HepG2 (cell line): Measurements from ENCODE around the gene SLA2. TPM values are rescaled to one million over a fixed set of nuclear protein-coding genes. Genes with fewer than 3 reads are reported as not detected.

Experiments
- DMAP1 ChIP-seq: IDR thresholded peaks from 2 replicates; pipeline ENCODE4 v1.6.1; 2016
- FOXP4 ChIP-seq: sonication (generic); formaldehyde crosslinking; IDR thresholded peaks from 2 replicates; pipeline ENCODE4 v1.4.0; 2020; ENCODE audit warnings: missing genetic modification reagents
- GABPA ChIP-seq, 2 experiments: IDR thresholded peaks; 2 replicates each; pipeline ENCODE4 v1.6.1; 2011 to 2016; ENCODE audit warnings: low read depth in 2 of 2, low read length in 1 of 2, missing biosample characterization in 1 of 2, missing genetic modification characterization in 1 of 2
- HMGXB3 ChIP-seq: sonication (generic); formaldehyde crosslinking; IDR thresholded peaks from 2 replicates; pipeline ENCODE4 v1.4.0; 2020; ENCODE audit warnings: missing genetic modification reagents, borderline replicate concordance
- IRF1 ChIP-seq: sonication (generic); formaldehyde crosslinking; IDR thresholded peaks from 2 replicates; pipeline ENCODE4 v1.4.0; 2020; ENCODE audit warnings: low read depth, mild to moderate bottlenecking, missing genetic modification reagents
- MTF2 ChIP-seq: sonication (generic); formaldehyde crosslinking; IDR thresholded peaks from 2 replicates; pipeline ENCODE4 v1.5.0; 2020; ENCODE audit warnings: missing genetic modification reagents, borderline replicate concordance
- MYC ChIP-seq: sonication (generic); formaldehyde crosslinking; IDR thresholded peaks from 2 replicates; pipeline ENCODE4 v1.9.0; 2021; ENCODE audit warnings: missing genetic modification reagents, borderline replicate concordance
- POLR2G ChIP-seq: fragments of 200-400 bp; formaldehyde crosslinking; IDR thresholded peaks from 2 replicates; pipeline ENCODE4 v1.6.1; 2018; ENCODE audit warnings: mild to moderate bottlenecking, low read depth, low read length, moderate library complexity
- SALL2 ChIP-seq: sonication (generic); formaldehyde crosslinking; IDR thresholded peaks from 2 replicates; pipeline ENCODE4 v1.8.1; 2023; ENCODE audit warnings: mild to moderate bottlenecking, missing genetic modification reagents, inconsistent platforms
- SKI ChIP-seq: fragments of 450-650 bp; IDR thresholded peaks from one replicate; pipeline ENCODE4 v1.6.1; 2018; ENCODE audit warnings: mild to moderate bottlenecking; ENCODE audit not compliant: partially characterized antibody
- STAG1 ChIP-seq: sonication (generic); formaldehyde crosslinking; IDR thresholded peaks from 2 replicates; pipeline ENCODE4 v1.4.0; 2020; ENCODE audit warnings: missing genetic modification reagents
- TSC22D2 ChIP-seq: sonication (generic); formaldehyde crosslinking; IDR thresholded peaks from 2 replicates; pipeline ENCODE4 v1.5.1; 2020; ENCODE audit warnings: missing genetic modification reagents, mild to moderate bottlenecking, borderline replicate concordance
- XRCC5 ChIP-seq: fragments of 200-400 bp; formaldehyde crosslinking; optimal IDR thresholded peaks from 2 replicates; pipeline ENCODE3; 2017; ENCODE audit warnings: mild to moderate bottlenecking, low read length
- ZIK1 ChIP-seq: sonication (generic); formaldehyde crosslinking; IDR thresholded peaks from 2 replicates; pipeline ENCODE4 v1.5.0; 2020; ENCODE audit warnings: mild to moderate bottlenecking, low read depth, missing genetic modification reagents, borderline replicate concordance
- ZMYM3 ChIP-seq: sonication (generic); formaldehyde crosslinking; IDR thresholded peaks from 2 replicates; pipeline ENCODE4 v1.5.1; 2020; ENCODE audit warnings: mild to moderate bottlenecking, missing genetic modification reagents
- ZNF180 ChIP-seq: sonication (generic); formaldehyde crosslinking; IDR thresholded peaks from 2 replicates; pipeline ENCODE4 v1.4.0; 2020; ENCODE audit warnings: low read depth, missing genetic modification reagents, borderline replicate concordance
- ZNF562 ChIP-seq: sonication (generic); formaldehyde crosslinking; IDR thresholded peaks from 2 replicates; pipeline ENCODE4 v1.8.0; 2022; ENCODE audit warnings: missing genetic modification reagents, borderline replicate concordance
- ZSCAN20 ChIP-seq: sonication (generic); formaldehyde crosslinking; IDR thresholded peaks from 2 replicates; pipeline ENCODE4 v1.4.0; 2020; ENCODE audit warnings: missing genetic modification reagents, mild to moderate bottlenecking, borderline replicate concordance
- polyA plus RNA-seq, 8 experiments: library from polyadenylated mRNA; depleted of rRNA in 3 of 8; stranded (reverse) in 7 of 8; unstranded in 1 of 8; fragments of >200 nt; fragmentation: Illumina TruSeq in 4 of 8; extraction: Trizol in 4 of 8; gene quantifications; 2 replicates each; pipeline versions ENCODE4 v1.2.1 to v1.2.3, GENCODE V29; 2011 to 2016; ENCODE audit warnings: low read depth in 4 of 8, missing spikeins in 1 of 8, mixed read lengths in 1 of 8; ENCODE audit not compliant: insufficient read depth in 1 of 8
- total RNA-seq, 5 experiments: library from RNA; depleted of rRNA; stranded (reverse); fragments of >200 nt; fragmentation: Illumina TruSeq; extraction: Trizol; gene quantifications; 2 replicates each; pipeline ENCODE4 v1.2.3, GENCODE V29; 2016; ENCODE audit warnings: low read depth in 1 of 5

Gene SLA2
- total and polyA plus RNA-seq, 2 of the 13 experiments (the other 11 are each of a cell fraction or from before 2014, with no cell fraction given): 1.6 to 3.6 TPM

GRCh38 chr20:36571564-36572504 lies 74.2 kb downstream of the SLA2 start (continued):
- TF ChIP-seq IRF1: 0 out of 2 replicates have a peak, but pooled peaks have one; percentile 63
- no peak for TF ChIP-seq GABPA (IDR thresholded peaks at IDR 0.05; ENCODE audit: low read depth, low read length)
- peak; percentile 47 for TF ChIP-seq GABPA (CRISPR knock-in tag; IDR thresholded peaks at IDR 0.05; ENCODE audit: low read depth)
- TF ChIP-seq ZSCAN20 (CRISPR knock-in tag): 0 out of 2 replicates have a peak, but pooled peaks have one; percentile 53
- TF ChIP-seq ZIK1 (CRISPR knock-in tag): 0 out of 2 replicates have a peak, but pooled peaks have one; percentile 37
- peak; percentile 39; the same call in 1 of the 2 replicates for TF ChIP-seq ZMYM3
- no peak for TF ChIP-seq ZNF562 (CRISPR knock-in tag)
- peak; percentile 46; the same call in 1 of the 2 replicates for TF ChIP-seq MYC (CRISPR knock-in tag)
- TF ChIP-seq HMGXB3: peak; percentile 63; the same call in 1 of the 2 replicates
- peak; percentile 7; the same call in 1 of the 2 replicates for TF ChIP-seq STAG1
- no peak for TF ChIP-seq MTF2 (CRISPR knock-in tag)
- TF ChIP-seq DMAP1: 0 out of 2 replicates have a peak, but pooled peaks have one; percentile 18
- TF ChIP-seq XRCC5: peak; percentile 30
- no peak for TF ChIP-seq SALL2 (CRISPR knock-in tag)
- TF ChIP-seq FOXP4 (CRISPR knock-in tag): no peak
- no peak for TF ChIP-seq SKI
- TF ChIP-seq ZNF180 (CRISPR knock-in tag): no peak
- TF ChIP-seq POLR2G: peak; percentile 66
- TF ChIP-seq TSC22D2 (CRISPR knock-in tag): 0 out of 2 replicates have a peak, but pooled peaks have one; percentile 38
